ENCODE measurements around the gene RECK. TPM values are rescaled to one million over a fixed set of nuclear protein-coding genes. Genes with fewer than 3 reads are reported as not detected.
A peak's percentile ranks its signal among the peaks of the same experiment; 100 is the strongest.

RECK gene
- total and polyA plus RNA-seq, 2 experiments from 2014 or later = 8.1 to 11.6 TPM

DNA sequence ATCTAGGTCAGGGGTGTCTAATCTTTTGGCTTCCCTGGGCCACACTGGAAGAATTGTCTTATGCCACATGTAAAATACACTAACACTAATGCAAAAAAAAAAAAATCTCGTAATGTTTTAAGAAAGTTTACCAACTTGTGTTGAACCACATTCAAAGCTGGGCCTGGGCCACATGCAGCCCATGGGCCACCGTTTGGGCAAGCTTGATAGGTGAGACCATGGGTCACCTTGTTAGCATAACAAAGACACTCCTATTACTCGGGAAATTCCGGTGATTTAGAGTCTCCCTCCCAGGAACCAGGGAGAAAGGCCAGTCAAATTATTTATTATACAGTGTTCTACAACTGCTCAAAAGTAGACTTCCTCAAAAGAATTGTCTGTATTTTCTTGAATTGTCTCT lies 12.7 kb downstream of the RECK start:
- no peaks in the 10 kb centered on the region for H3K36me3 ChIP-seq (ENCODE audit: insufficient read depth)
- H2AFZ ChIP-seq = no peak overlapping the region
- H3K27me3 ChIP-seq (ENCODE audit: insufficient read depth) = no peaks in the 10 kb centered on the region
- Mint-ChIP-seq H3K4me1 (peaks cover 24% of the 10 kb centered on the region), H3K4me3 (no peak overlapping the region), H3K36me3 (ENCODE audit: low read depth) (no peaks in the 10 kb centered on the region), H3K9me3 (no peaks in the 10 kb centered on the region), H3K27ac (no peak overlapping the region), H3K27me3 (ENCODE audit: insufficient read depth, low read depth, poor library complexity) (peaks cover 2% of the 10 kb centered on the region)
- TF ChIP-seq EZH2 (IDR thresholded peaks at IDR 0.05; ENCODE audit: low read depth, unreplicated experiment) (no peak), CREB1 (CRISPR knock-in tag; IDR thresholded peaks at IDR 0.05; ENCODE audit: low read depth) (no peak), ETS1 (IDR thresholded peaks at IDR 0.05) (no peak), ZNF114 (CRISPR knock-in tag; IDR thresholded peaks at IDR 0.05) (no peak), JUNB (IDR thresholded peaks at IDR 0.05; ENCODE audit: unreplicated experiment) (no peak), STAT1 (IDR thresholded peaks at IDR 0.05; ENCODE audit: unreplicated experiment) (no peak), NANOG (IDR thresholded peaks at IDR 0.05; ENCODE audit: borderline replicate concordance) (no peak), ZNF331 (CRISPR knock-in tag; IDR thresholded peaks at IDR 0.05; ENCODE audit: low read depth) (no peak), REST (IDR thresholded peaks at IDR 0.05; ENCODE audit: unreplicated experiment) (no peak), POLR2AphosphoS5 (IDR thresholded peaks at IDR 0.05; ENCODE audit: low read depth) (no peak), EZH2phosphoT487 (IDR thresholded peaks at IDR 0.05; ENCODE audit: unreplicated experiment) (no peak)
- TF ChIP-seq, protein P1, sequence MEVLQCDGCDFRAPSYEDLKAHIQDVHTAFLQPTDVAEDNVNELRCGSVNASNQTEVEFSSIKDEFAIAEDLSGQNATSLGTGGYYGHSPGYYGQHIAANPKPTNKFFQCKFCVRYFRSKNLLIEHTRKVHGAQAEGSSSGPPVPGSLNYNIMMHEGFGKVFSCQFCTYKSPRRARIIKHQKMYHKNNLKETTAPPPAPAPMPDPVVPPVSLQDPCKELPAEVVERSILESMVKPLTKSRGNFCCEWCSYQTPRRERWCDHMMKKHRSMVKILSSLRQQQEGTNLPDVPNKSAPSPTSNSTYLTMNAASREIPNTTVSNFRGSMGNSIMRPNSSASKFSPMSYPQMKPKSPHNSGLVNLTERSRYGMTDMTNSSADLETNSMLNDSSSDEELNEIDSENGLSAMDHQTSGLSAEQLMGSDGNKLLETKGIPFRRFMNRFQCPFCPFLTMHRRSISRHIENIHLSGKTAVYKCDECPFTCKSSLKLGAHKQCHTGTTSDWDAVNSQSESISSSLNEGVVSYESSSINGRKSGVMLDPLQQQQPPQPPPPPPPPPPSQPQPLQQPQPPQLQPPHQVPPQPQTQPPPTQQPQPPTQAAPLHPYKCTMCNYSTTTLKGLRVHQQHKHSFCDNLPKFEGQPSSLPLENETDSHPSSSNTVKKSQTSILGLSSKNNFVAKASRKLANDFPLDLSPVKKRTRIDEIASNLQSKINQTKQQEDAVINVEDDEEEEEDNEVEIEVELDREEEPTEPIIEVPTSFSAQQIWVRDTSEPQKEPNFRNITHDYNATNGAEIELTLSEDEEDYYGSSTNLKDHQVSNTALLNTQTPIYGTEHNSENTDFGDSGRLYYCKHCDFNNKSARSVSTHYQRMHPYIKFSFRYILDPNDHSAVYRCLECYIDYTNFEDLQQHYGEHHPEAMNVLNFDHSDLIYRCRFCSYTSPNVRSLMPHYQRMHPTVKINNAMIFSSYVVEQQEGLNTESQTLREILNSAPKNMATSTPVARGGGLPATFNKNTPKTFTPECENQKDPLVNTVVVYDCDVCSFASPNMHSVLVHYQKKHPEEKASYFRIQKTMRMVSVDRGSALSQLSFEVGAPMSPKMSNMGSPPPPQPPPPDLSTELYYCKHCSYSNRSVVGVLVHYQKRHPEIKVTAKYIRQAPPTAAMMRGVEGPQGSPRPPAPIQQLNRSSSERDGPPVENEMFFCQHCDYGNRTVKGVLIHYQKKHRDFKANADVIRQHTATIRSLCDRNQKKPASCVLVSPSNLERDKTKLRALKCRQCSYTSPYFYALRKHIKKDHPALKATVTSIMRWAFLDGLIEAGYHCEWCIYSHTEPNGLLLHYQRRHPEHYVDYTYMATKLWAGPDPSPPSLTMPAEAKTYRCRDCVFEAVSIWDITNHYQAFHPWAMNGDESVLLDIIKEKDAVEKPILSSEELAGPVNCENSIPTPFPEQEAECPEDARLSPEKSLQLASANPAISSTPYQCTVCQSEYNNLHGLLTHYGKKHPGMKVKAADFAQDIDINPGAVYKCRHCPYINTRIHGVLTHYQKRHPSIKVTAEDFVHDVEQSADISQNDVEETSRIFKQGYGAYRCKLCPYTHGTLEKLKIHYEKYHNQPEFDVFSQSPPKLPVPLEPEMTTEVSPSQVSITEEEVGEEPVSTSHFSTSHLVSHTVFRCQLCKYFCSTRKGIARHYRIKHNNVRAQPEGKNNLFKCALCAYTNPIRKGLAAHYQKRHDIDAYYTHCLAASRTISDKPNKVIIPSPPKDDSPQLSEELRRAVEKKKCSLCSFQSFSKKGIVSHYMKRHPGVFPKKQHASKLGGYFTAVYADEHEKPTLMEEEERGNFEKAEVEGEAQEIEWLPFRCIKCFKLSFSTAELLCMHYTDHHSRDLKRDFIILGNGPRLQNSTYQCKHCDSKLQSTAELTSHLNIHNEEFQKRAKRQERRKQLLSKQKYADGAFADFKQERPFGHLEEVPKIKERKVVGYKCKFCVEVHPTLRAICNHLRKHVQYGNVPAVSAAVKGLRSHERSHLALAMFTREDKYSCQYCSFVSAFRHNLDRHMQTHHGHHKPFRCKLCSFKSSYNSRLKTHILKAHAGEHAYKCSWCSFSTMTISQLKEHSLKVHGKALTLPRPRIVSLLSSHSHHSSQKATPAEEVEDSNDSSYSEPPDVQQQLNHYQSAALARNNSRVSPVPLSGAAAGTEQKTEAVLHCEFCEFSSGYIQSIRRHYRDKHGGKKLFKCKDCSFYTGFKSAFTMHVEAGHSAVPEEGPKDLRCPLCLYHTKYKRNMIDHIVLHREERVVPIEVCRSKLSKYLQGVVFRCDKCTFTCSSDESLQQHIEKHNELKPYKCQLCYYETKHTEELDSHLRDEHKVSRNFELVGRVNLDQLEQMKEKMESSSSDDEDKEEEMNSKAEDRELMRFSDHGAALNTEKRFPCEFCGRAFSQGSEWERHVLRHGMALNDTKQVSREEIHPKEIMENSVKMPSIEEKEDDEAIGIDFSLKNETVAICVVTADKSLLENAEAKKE (CRISPR knock-in tag; IDR thresholded peaks at IDR 0.05) = no peak; the same call in 1 of the 2 replicates
- TF ChIP-seq, protein P2, sequence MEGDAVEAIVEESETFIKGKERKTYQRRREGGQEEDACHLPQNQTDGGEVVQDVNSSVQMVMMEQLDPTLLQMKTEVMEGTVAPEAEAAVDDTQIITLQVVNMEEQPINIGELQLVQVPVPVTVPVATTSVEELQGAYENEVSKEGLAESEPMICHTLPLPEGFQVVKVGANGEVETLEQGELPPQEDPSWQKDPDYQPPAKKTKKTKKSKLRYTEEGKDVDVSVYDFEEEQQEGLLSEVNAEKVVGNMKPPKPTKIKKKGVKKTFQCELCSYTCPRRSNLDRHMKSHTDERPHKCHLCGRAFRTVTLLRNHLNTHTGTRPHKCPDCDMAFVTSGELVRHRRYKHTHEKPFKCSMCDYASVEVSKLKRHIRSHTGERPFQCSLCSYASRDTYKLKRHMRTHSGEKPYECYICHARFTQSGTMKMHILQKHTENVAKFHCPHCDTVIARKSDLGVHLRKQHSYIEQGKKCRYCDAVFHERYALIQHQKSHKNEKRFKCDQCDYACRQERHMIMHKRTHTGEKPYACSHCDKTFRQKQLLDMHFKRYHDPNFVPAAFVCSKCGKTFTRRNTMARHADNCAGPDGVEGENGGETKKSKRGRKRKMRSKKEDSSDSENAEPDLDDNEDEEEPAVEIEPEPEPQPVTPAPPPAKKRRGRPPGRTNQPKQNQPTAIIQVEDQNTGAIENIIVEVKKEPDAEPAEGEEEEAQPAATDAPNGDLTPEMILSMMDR (conservative IDR thresholded peaks at IDR 0.05; ENCODE audit: low read depth in 2 of 2) = no peak
- H3K4me2 ChIP-seq = peak overlapping the region; percentile 2; the same call in 1 of the 2 replicates
- H3K4me1 ChIP-seq (ENCODE audit: insufficient read depth) = peaks cover 22% of the 10 kb centered on the region
- no peaks in the 10 kb centered on the region for H3K9me2 ChIP-seq (ENCODE audit: insufficient read depth)
- H3K79me2 ChIP-seq (replicated peaks; ENCODE audit: insufficient read depth) = peaks cover 58% of the 10 kb centered on the region
- peak; percentile 77 for ATAC-seq
- H4K20me1 ChIP-seq (replicated peaks; ENCODE audit: insufficient read depth) = no peaks in the 10 kb centered on the region; the same call in 1 of the 2 replicates
- no peak overlapping the region for H3K4me3 ChIP-seq
- no peaks in the 10 kb centered on the region for H3F3A ChIP-seq (replicated peaks; ENCODE audit: low read depth)
- peak; percentile 57 for DNase-seq (ENCODE audit: low spot score)
- no peak overlapping the region for H3K27ac ChIP-seq (ENCODE audit: low read depth)
